GM12874 (cell line): ENCODE data around the gene DOCK10.

Experiments used
- CTCF ChIP-seq: IDR thresholded peaks from 2 replicates; pipeline ENCODE4 v1.5.1; 2011; ENCODE audit warnings: low read depth, mild to moderate bottlenecking, control low read depth, low read length, moderate library complexity; ENCODE audit not compliant: insufficient read depth

DOCK10 gene

GRCh38 chr2:224954980-224955379 is 87.3 kb downstream of the DOCK10 start:
- no peak for TF ChIP-seq CTCF

GRCh38 chr2:224952936-224953657 is 89.2 kb downstream of the DOCK10 start:
- TF ChIP-seq CTCF: no peak

GRCh38 chr2:224951723-224952481 is 90.4 kb downstream of the DOCK10 start:
- TF ChIP-seq CTCF: no peak

GRCh38 chr2:224948859-224949258 is 93.4 kb downstream of the DOCK10 start:
- TF ChIP-seq CTCF: no peak

- TF ChIP-seq CTCF: no peak
These were observed 94.3 kb downstream of the DOCK10 start for GRCh38 chr2:224948005-224948404.

GRCh38 chr2:224947566-224947965 is 94.7 kb downstream of the DOCK10 start:
- no peak for TF ChIP-seq CTCF

GRCh38 chr2:224946895-224947294 is 95.4 kb downstream of the DOCK10 start:
- TF ChIP-seq CTCF: no peak
